ENCODE results near the gene PABPN1L. TPM values are rescaled to one million over a fixed set of nuclear protein-coding genes. Genes with fewer than 3 reads are reported as not detected.

Gene PABPN1L
- total RNA-seq, 2 experiments from 2014 or later, result not detected

- Mint-ChIP-seq H3K36me3 (ENCODE audit: low read depth) (peaks cover 48% of the 10 kb centered on the region), H3K27ac (no peak overlapping the region), H3K4me3 (no peak overlapping the region), H3K4me1 (ENCODE audit: low read depth) (peaks cover 27% of the 10 kb centered on the region), H3K9me3 (no peaks in the 10 kb centered on the region), H3K27me3 (peaks cover 3% of the 10 kb centered on the region)
- peaks cover 34% of the 10 kb centered on the region for H3K4me1 ChIP-seq (ENCODE audit: insufficient read depth, low read length)
- H3K27me3 ChIP-seq (ENCODE audit: control insufficient read depth in 1 of 2, insufficient read depth in 2 of 2, low read length in 2 of 2), result no peaks in the 10 kb centered on the region
- POLR2A ChIA-PET, result interaction anchor here (1.0 to 3.9 kb wide), 2 partner anchors 47 to 48 kb away, joined by 3 to 67 read pairs; partner anchors contain the start of gene APRT
- no peak overlapping the region for H3K27ac ChIP-seq (ENCODE audit: low read depth in 1 of 2, low read length in 2 of 2)
- CTCF ChIA-PET, result no interaction called here
- no peak overlapping the region for H3K4me3 ChIP-seq (ENCODE audit: low read length)
- H3K36me3 ChIP-seq (ENCODE audit: insufficient read depth, low read length), result peaks cover 46% of the 10 kb centered on the region
- intact Hi-C loops (cut with DNase I, micrococcal nuclease), result loop anchor here in 1 of 2 experiments (5.0 kb wide), 6 partner anchors 122 to 798 kb away; partner anchors contain the start of genes CHMP1A, SPATA33, ZFPM1 and ZNF778
- no peaks in the 10 kb centered on the region for H3K9me3 ChIP-seq (ENCODE audit: control insufficient read depth in 1 of 2, insufficient read depth in 1 of 2, low read length in 2 of 2)
- TF ChIP-seq, protein P1, sequence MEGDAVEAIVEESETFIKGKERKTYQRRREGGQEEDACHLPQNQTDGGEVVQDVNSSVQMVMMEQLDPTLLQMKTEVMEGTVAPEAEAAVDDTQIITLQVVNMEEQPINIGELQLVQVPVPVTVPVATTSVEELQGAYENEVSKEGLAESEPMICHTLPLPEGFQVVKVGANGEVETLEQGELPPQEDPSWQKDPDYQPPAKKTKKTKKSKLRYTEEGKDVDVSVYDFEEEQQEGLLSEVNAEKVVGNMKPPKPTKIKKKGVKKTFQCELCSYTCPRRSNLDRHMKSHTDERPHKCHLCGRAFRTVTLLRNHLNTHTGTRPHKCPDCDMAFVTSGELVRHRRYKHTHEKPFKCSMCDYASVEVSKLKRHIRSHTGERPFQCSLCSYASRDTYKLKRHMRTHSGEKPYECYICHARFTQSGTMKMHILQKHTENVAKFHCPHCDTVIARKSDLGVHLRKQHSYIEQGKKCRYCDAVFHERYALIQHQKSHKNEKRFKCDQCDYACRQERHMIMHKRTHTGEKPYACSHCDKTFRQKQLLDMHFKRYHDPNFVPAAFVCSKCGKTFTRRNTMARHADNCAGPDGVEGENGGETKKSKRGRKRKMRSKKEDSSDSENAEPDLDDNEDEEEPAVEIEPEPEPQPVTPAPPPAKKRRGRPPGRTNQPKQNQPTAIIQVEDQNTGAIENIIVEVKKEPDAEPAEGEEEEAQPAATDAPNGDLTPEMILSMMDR (IDR thresholded peaks at IDR 0.05), result no peak
- DNase-seq (no peak), ATAC-seq (ENCODE audit: poor library complexity) (no peak)
Measured at GRCh38 chr16:88859381-88860091, 6.9 kb downstream of the PABPN1L start.

- Mint-ChIP-seq H3K9me3 (no peaks in the 10 kb centered on the region), H3K4me3 (peak overlapping the region; percentile 100), H3K36me3 (ENCODE audit: low read depth) (peaks cover 48% of the 10 kb centered on the region), H3K4me1 (ENCODE audit: low read depth) (peaks cover 27% of the 10 kb centered on the region), H3K27me3 (peaks cover 3% of the 10 kb centered on the region), H3K27ac (peak overlapping the region; percentile 99)
- TF ChIP-seq, protein P1 (IDR thresholded peaks at IDR 0.05), result peak; percentile 71
- DNase-seq, result peak; percentile 52 to 87 (median 72)
- peak overlapping the region; percentile 69 to 74 for H3K27ac ChIP-seq (ENCODE audit: low read depth in 1 of 2, low read length in 2 of 2)
- CTCF ChIA-PET, result interaction anchor here (0.6 to 2.6 kb wide), 10 partner anchors 38 to 1089 kb away, joined by 3 to 19 read pairs (median 4); partner anchors contain the start of genes APRT and ZC3H18
- ATAC-seq (ENCODE audit: poor library complexity), result peak; percentile 57
- intact Hi-C loops (cut with DNase I, micrococcal nuclease), result loop anchor here (1.0 to 5.0 kb wide), 12 partner anchors 44 to 799 kb away; partner anchors contain the start of genes ZNF778 (in 2 of the 2), CHMP1A (in 1 of the 2), SPATA33 (in 1 of the 2) and ZFPM1 (in 1 of the 2)
- H3K4me1 ChIP-seq (ENCODE audit: insufficient read depth, low read length), result peaks cover 47% of the 10 kb centered on the region
- no peaks in the 10 kb centered on the region for H3K9me3 ChIP-seq (ENCODE audit: control insufficient read depth in 1 of 2, insufficient read depth in 1 of 2, low read length in 2 of 2)
- H3K4me3 ChIP-seq (ENCODE audit: low read length), result peak overlapping the region; percentile 100
- no peaks in the 10 kb centered on the region for H3K27me3 ChIP-seq (ENCODE audit: control insufficient read depth in 1 of 2, insufficient read depth in 2 of 2, low read length in 2 of 2)
- H3K36me3 ChIP-seq (ENCODE audit: insufficient read depth, low read length), result peaks cover 43% of the 10 kb centered on the region
- POLR2A ChIA-PET, result interaction anchor here (0.6 to 3.9 kb wide), 19 partner anchors 11 to 387 kb away, joined by 3 to 67 read pairs (median 6); partner anchors contain the start of genes ACSF3, APRT, CDH15 and MVD
Measured at GRCh38 chr16:88857728-88858339, 8.6 kb downstream of the PABPN1L start.

All from CD4-positive, alpha-beta T cell (primary cell).